Measurements from ENCODE around the gene STIMATE. TPM values are rescaled to one million over a fixed set of nuclear protein-coding genes. Genes with fewer than 3 reads are reported as not detected.
A peak's percentile ranks its signal among the peaks of the same experiment; 100 is the strongest.

STIMATE gene
- total and polyA plus RNA-seq, 10 of the 15 experiments (the other 5 are each of a cell fraction or from before 2014, with no cell fraction given): 0.24 to 24.1 (median 15.4) TPM

GRCh38 chr3:52893723-52894122 lies 3.6 kb downstream of the STIMATE start:
- POLR2A ChIA-PET: interaction anchor here (0.6 to 1.7 kb wide), 6 partner anchors 11 to 197 kb away, joined by 3 to 5 read pairs (median 4); no protein-coding TSS in a partner anchor

More at GRCh38 chr3:52893723-52894122, 3.6 kb downstream of the STIMATE start:
- H3K4me3 ChIP-seq: peak overlapping the region; percentile 59
- no peaks in the 10 kb centered on the region for H4K20me1 ChIP-seq (ENCODE audit: control insufficient read depth, insufficient read depth)
- no peak overlapping the region; the same call in 1 of the 2 replicates for H2AFZ ChIP-seq (ENCODE audit: control insufficient read depth, low read depth, low read length)
- peak overlapping the region; percentile 52 for H3K4me2 ChIP-seq (ENCODE audit: control insufficient read depth, insufficient read depth)
- H3K79me2 ChIP-seq (ENCODE audit: control insufficient read depth, insufficient read depth, low read length): peaks cover 43% of the 10 kb centered on the region
- FAIRE-seq: no peak
- no peaks in the 10 kb centered on the region for H3K9me3 ChIP-seq (replicated peaks; ENCODE audit: control insufficient read depth, insufficient read depth, low read length)
- H3K27ac ChIP-seq (ENCODE audit: control insufficient read depth, insufficient read depth): peak overlapping the region; percentile 22
- intact Hi-C loops (cut with micrococcal nuclease; ENCODE audit: unreplicated experiment) (loop anchor here (2.0 to 5.0 kb wide), 2 partner anchors 151 to 154 kb away; partner anchors contain the start of gene SFMBT1), in situ Hi-C loops (cut with MboI) (no loop called here)
- ChIA-PET RAD21 (ENCODE audit: unreplicated experiment) (interaction anchor here (0.6 to 2.9 kb wide), 11 partner anchors 13 to 223 kb away, joined by 3 to 17 read pairs (median 4); no protein-coding TSS in a partner anchor), CTCF (interaction anchor here (0.7 to 3.3 kb wide), 15 partner anchors 9 to 179 kb away, joined by 3 to 28 read pairs (median 4); no protein-coding TSS in a partner anchor), SMC1A (ENCODE audit: uncharacterized antibody, unreplicated experiment) (interaction anchor here (0.8 to 2.8 kb wide), 13 partner anchors 8 to 952 kb away, joined by 3 to 25 read pairs (median 5); partner anchors contain the start of genes PARP3 and RRP9)
- no peak for DNase-seq (ENCODE audit: low read depth, low spot score)
- H3K27me3 ChIP-seq (replicated peaks in 1 of 2; ENCODE audit: control insufficient read depth in 2 of 2, insufficient read depth in 2 of 2, low read length in 1 of 2): no peaks in the 10 kb centered on the region
- no TSS peak for BruUV-seq (replicated peaks)
- ATAC-seq: 0 out of 3 replicates have a peak, but pooled peaks have one; percentile 2
- H3K4me1 ChIP-seq (ENCODE audit: control insufficient read depth, insufficient read depth, low read length): peaks cover 28% of the 10 kb centered on the region
- TF ChIP-seq MEF2A (IDR thresholded peaks at IDR 0.05; ENCODE audit: insufficient read depth, low read depth, low read length) (no peak), HSF1 (IDR thresholded peaks at IDR 0.05; ENCODE audit: low read depth, low read length) (no peak), EGR1 (IDR thresholded peaks at IDR 0.05; ENCODE audit: borderline replicate concordance in 1 of 2, low read depth in 2 of 2, low read length in 2 of 2) (no peak), ATF7 (IDR thresholded peaks at IDR 0.05; ENCODE audit: low read depth) (no peak), SREBF1 (IDR thresholded peaks at IDR 0.05; ENCODE audit: low read length) (no peak), POLR2A (IDR thresholded peaks at IDR 0.05; ENCODE audit: low read depth, low read length) (no peak), BRCA1 (IDR thresholded peaks at IDR 0.05; ENCODE audit: low read depth, low read length) (no peak), IRF3 (IDR thresholded peaks at IDR 0.05) (no peak), SUZ12 (IDR thresholded peaks at IDR 0.05; ENCODE audit: unreplicated experiment) (no peak), BCL11A (IDR thresholded peaks at IDR 0.05; ENCODE audit: low read depth, low read length) (no peak), TBL1XR1 (IDR thresholded peaks at IDR 0.05; ENCODE audit: low read depth, low read length) (no peak), RUNX3 (IDR thresholded peaks at IDR 0.05; ENCODE audit: low read length) (no peak), BCL3 (IDR thresholded peaks at IDR 0.05; ENCODE audit: borderline replicate concordance, insufficient read depth, low read depth, low read length, poor library complexity, severe bottlenecking) (no peak)
- peaks cover 0 to 3% of the 10 kb centered on the region in 2 experiments; a peak in 1 of 4 replicates for H3K36me3 ChIP-seq (ENCODE audit: control insufficient read depth in 2 of 2, insufficient read depth in 2 of 2, low read length in 1 of 2)
- 60% methylated on average over 4 of the region's 4 CpGs for WGBS (ENCODE audit: insufficient coverage, insufficient replicate concordance, low lambda C conversion rate, missing lambda C conversion rate)
- H3K9ac ChIP-seq (ENCODE audit: control insufficient read depth, insufficient read depth, low read length): peak overlapping the region; percentile 38

All from GM12878 (cell line).